ENCODE results near the gene AHCYL1.
A peak's percentile ranks its signal among the peaks of the same experiment; 100 is the strongest.

The AHCYL1 gene

DNA sequence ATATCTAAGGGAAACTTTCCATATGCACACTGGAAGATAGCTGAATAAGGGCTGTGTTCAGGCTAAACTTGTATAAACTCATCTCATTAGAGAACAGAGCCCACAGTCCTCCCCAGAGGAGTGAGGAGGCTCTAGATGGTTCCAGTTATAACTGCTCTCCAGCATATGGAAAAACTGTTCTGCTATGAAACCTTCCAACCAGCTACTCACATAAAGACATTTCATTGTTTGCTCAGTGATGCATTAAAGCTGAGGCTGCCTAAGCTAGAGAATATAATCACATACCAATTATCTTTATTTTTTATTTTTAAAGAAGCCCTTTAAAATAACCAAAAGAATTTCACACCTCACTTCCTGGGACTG is 13.3 kb downstream of the AHCYL1 start:
- no peak for TF ChIP-seq GATA3 (IDR thresholded peaks at IDR 0.05; ENCODE audit: low read depth, low read length)
- TF ChIP-seq GATA2 (IDR thresholded peaks at IDR 0.05; ENCODE audit: low read depth, low read length): no peak

DNA sequence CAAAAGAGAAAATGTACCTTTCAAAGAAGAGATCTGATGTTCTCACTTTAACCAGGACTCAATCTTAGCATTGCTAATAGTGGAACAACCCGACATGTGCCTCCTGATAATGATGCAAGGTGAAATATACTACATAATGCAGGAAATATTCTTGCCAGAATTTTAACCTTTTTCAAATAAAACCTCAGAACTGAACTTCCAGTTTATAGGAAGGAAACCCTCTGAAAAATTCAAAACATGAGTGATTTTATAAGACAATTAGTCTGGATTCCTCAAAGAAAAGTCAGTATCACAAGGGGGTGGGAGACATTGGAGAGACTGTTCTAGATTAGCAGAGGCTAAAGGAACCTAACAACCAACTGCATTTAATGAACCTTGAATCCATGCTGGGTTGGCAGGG is 18.1 kb downstream of the AHCYL1 start:
- TF ChIP-seq GATA3 (IDR thresholded peaks at IDR 0.05; ENCODE audit: low read depth, low read length) (no peak), GATA2 (IDR thresholded peaks at IDR 0.05; ENCODE audit: low read depth, low read length) (no peak)

DNA sequence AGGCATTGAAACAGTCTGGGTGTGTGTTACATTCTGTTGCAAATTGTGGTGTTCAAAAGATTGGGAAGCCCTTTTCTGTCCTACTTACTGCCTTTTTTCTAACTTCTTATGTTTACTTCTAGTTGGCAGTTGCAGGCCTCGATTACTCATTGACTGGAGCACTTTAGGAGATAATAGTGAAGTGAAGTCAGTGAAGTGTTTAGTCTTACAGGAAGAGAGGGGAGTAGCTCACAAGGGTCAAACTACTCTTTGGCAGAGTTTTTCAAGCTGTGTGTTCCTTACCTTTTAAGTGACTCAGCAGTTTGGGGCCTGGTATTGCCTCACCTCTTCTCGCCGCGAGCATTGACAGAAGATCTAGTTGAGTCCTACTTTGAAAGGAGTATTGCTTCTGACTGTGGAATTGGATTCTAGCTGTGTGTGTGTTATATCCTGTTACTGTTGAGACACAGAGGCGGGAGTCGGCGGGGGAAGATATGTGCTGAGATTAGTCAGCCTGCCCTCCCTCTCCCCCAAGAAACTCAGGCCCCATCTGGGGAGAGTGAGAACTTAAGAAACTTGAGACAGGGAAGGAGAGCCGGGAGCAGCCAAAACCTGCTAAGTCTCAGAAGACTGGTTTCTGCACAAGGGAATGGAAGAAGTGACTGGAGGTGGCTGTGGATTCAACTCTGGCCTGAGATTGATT is 19.3 kb downstream of the AHCYL1 start:
- TF ChIP-seq GATA2 (IDR thresholded peaks at IDR 0.05; ENCODE audit: low read depth, low read length) (no peak), GATA3 (IDR thresholded peaks at IDR 0.05; ENCODE audit: low read depth, low read length) (no peak)

DNA sequence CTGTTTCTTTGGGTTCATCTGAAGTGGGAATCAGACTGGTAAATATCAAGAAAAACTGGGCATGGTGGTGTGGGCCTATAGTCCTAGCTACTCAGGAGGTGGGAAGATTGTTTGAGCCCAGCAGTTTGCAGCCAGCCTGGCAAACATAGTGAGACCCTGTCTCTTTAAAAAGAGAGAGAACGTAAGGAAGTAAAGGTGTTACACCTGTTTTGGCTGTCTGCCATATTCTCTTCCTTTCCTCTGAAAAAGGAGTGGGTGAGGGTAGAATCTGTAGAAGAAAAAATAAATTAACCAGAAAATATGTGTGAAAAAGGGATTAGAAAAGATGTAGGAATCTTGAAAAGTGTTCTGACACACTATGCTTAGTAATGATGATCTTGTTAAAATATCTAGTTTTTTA is 20.0 kb downstream of the AHCYL1 start:
- TF ChIP-seq GATA3 (IDR thresholded peaks at IDR 0.05; ENCODE audit: low read depth, low read length): no peak
- no peak for TF ChIP-seq GATA2 (IDR thresholded peaks at IDR 0.05; ENCODE audit: low read depth, low read length)

DNA sequence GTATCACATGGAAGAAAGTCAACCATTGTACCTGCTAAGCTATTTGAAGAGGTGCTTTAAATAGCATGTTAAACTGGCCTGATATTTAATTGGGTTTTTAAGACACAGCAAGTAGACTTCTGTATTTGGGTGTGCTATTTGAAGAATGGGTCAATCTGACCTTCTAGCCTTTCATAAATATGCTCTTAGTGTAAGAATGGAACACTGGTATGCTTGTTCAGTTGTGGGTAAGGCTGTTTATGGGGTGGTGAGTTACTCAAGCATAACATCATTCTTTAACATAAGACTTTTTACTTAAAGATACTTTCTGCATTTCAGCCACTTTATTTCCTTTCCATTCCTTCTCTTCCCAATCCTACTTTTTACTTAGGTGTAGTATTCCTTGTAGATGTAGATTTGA is 21.4 kb downstream of the AHCYL1 start:
- no peak for TF ChIP-seq GATA2 (IDR thresholded peaks at IDR 0.05; ENCODE audit: low read depth, low read length)
- TF ChIP-seq GATA3 (IDR thresholded peaks at IDR 0.05; ENCODE audit: low read depth, low read length): no peak

DNA sequence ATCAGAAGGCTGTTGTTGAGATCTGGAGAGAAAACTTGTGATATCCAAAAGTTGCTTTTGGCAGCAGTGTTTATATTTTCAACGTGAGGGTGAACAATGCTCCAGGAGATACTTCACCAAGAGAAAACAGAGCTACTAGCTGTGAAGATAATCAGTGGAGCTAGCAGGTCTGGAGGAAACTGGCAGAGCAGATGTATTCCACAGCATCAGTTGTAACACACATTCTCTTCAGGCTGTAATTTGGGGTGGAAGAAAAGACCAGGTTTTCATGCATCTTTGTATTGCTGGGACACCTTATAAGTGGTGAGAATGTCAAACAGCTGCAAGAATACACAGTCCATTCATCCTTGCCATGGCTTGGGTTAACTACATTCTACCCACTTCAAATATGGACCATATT is 22.0 kb downstream of the AHCYL1 start:
- TF ChIP-seq GATA2 (IDR thresholded peaks at IDR 0.05; ENCODE audit: low read depth, low read length) (no peak), GATA3 (IDR thresholded peaks at IDR 0.05; ENCODE audit: low read depth, low read length) (no peak)

DNA sequence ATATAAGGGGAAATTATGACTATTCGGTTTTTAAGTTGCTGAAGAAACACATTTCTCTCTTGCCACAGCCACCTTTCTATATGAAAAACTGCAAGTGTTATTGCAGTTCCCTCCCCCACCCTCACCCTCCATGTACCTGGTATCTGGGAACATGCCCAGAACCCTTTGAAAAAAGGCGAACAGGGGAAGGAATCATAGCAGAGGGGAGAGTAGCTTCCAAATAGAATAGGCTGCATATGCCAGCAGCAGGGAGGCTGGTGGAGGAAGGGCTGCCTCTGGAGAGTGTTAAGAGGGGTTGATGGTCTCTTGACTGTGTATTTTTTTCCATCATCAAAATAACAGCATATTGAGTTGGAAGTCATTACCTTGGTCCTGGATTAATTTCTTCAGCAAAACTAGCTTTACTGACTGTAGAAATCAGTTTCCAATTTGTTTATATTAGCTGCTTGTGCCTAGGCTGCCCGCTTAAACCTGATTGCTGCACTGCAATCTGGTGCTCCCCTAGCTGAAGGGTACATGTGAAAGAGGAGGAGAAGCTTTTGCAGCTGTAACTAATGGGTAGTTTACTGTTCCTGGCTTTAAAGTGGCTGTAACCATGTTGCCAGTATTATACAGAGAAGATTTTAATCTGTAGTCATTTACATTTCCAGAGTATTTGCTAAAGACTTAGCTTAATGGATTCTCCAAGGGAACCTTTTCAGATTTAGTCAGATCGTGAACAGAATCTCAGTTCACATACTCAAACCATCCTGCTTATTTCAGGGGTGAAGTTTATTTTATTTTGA is 22.7 kb downstream of the AHCYL1 start:
- TF ChIP-seq GATA2 (IDR thresholded peaks at IDR 0.05; ENCODE audit: low read depth, low read length): peak; percentile 70; the same call in 1 of the 2 replicates
- peak; percentile 62 for TF ChIP-seq GATA3 (IDR thresholded peaks at IDR 0.05; ENCODE audit: low read depth, low read length)

DNA sequence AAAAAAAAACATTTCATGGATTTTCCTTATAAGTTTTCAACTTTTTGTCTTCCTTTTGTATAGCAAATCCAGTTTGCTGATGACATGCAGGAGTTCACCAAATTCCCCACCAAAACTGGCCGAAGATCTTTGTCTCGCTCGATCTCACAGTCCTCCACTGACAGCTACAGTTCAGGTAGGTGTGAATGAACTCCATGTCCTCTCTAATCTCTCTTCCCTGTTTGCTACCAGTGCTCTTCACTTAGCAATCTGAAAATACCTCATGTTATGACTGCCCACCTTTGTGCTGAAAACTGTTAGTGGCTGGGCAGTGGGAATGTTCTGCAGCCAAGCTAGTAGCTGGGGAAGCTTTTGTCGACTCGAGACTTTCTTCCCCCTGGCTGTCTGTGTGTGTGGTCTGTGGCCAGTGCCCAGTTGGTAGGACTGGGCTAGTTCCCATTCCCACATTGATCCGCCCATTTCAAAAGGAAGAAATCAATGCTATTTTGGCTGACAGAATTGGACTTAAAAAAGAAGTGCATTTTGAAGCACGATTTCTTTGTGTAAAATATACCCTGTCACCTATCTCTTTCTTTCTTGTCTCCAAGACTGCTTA is 24.5 kb downstream of the AHCYL1 start:
- TF ChIP-seq GATA2 (IDR thresholded peaks at IDR 0.05; ENCODE audit: low read depth, low read length): no peak

DNA sequence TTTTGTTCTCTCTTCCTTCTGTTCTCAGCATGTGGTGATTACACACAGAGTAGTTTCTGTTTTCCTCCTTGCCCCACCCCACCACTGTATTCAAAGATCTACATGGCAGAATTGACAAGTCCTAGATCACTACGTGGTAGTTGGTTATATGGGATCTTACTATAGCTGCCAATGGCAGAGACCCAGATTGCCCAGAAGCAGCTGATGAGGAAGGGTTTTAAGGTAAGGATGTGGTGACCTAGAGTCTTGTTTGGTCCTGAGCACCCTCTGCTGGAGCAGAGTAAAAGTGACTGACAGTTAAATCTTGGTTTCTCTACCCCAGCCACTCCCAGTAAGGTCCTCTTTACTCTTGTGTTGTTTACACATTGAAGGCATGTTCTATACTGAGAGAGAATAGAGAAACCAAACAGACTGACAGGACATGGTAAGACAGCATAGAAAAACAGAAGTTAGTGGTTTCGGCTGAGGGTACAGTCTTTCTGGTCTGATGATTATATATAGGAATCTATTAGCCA is 27.0 kb downstream of the AHCYL1 start:
- TF ChIP-seq GATA3 (IDR thresholded peaks at IDR 0.05; ENCODE audit: low read depth, low read length): no peak

DNA sequence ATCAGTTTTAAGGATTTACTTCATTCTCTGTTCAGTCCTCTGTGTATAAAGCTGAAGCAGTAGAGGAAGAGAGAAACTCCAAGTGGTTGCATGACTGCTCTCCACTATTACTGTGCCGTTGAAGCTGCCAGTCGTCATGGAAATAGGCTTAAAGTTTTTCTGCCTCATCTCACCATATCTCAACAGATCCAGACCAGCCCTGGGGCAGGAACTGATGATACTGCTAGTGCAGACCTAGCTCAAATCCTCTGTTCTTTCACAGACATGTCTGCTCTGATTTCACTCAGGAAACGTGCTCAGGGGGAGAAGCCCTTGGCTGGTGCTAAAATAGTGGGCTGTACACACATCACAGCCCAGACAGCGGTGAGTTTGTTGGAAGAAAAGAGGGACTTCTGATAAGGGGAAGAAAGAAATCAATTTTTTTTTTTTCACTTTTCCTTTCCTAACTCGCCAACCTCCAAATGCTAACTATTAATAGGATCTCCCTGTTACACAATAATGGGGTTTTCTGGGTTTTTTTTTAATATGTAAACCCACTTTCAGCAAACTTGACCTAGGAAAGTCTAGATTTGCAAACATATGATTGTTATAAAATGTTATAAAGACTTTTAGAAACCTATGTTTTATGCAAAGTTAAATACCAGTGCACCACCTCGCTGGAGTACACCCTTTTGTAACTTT is 27.7 kb downstream of the AHCYL1 start:
- TF ChIP-seq GATA3 (IDR thresholded peaks at IDR 0.05; ENCODE audit: low read depth, low read length): no peak
- peak; percentile 39; the same call in 1 of the 2 replicates for TF ChIP-seq GATA2 (IDR thresholded peaks at IDR 0.05; ENCODE audit: low read depth, low read length)

DNA sequence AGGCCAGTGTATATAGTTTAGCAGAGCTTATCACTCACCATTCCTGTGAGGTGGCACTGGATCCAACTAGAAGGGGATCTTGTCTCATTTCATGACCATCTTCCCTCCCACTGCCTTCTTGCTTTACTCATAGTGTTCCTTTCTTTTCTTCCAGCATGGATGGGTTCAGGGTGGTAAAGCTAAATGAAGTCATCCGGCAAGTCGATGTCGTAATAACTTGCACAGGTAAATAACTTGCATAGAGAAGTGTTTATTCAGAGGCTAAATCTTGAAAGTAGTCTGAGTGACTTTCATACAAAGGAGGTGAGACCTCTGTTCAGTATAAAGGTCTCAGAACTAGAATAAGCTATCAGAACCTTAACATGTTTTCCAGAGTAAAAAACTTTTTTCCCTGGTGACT is 33.2 kb downstream of the AHCYL1 start:
- no peak for TF ChIP-seq GATA2 (IDR thresholded peaks at IDR 0.05; ENCODE audit: low read depth, low read length)

DNA sequence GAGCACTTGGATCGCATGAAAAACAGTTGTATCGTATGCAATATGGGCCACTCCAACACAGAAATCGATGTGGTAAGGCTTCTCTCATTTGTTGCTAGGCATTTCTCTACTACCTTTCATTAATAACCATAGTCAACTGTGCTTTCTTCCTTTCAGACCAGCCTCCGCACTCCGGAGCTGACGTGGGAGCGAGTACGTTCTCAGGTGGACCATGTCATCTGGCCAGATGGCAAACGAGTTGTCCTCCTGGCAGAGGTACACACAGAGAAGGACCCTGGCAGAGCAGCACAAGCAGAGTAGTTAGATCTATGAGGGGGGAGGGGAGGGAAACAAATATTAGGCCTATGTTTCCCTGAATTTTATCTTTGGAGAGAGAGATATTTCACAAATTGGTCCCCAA is 33.8 kb downstream of the AHCYL1 start:
- TF ChIP-seq GATA2 (IDR thresholded peaks at IDR 0.05; ENCODE audit: low read depth, low read length) (no peak), GATA3 (IDR thresholded peaks at IDR 0.05; ENCODE audit: low read depth, low read length) (no peak)

DNA sequence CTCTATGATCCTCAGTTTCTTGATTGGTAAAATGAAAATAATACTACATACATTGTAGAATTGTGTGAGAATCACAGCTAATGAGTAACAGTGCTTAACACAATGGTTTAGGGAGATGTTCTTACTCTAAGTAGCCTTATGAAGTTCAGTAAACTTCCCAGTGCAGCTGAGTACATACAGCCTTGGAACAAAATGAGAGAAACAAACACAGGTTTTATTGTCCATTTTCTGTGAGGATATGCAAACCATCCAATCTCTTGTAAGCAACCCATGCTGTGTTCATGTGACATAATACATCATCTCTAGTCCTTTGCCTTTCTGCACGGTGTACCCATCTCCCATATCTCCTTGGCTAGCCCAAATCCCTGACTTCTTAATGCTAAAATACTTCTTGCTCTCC is 35.2 kb downstream of the AHCYL1 start:
- TF ChIP-seq GATA2 (IDR thresholded peaks at IDR 0.05; ENCODE audit: low read depth, low read length) (no peak), GATA3 (IDR thresholded peaks at IDR 0.05; ENCODE audit: low read depth, low read length) (no peak)

DNA sequence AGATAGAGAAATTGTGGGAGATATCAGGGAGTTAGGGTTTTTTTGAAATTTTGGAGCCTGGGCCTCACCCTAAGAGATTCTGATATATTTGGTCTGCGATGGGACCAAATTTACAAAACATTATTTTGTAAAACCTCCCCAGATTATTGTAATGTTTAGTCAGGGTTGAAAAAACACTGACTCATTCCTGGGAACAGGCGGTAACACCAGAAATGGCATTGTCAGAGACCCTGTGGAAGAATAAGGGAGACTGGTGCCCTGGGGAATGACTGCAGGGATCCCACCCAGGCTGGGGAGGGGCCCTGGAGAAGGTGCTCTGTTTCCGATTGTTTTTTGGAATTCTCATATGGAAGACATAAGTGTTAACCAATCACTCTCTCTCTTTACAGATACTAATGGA is 36.7 kb downstream of the AHCYL1 start:
- TF ChIP-seq GATA2 (IDR thresholded peaks at IDR 0.05; ENCODE audit: low read depth, low read length): no peak
